CD8-positive, alpha-beta memory T cell (primary cell): ENCODE results near the gene HOXA5. TPM values are rescaled to one million over a fixed set of nuclear protein-coding genes. Genes with fewer than 3 reads are reported as not detected.
A peak's percentile ranks its signal among the peaks of the same experiment; 100 is the strongest.

Experiments
- CTCF ChIA-PET: fragments of 350-600 bp; sonication (Branson Sonifier 250); formaldehyde crosslinking; loops from one replicate; lab custom pipeline; 2021; ENCODE audit warnings: antibody characterized with exemption; lab: Charles Lee
- POLR2A ChIA-PET: fragments of 350-600 bp; sonication (Branson Sonifier 250); formaldehyde crosslinking; loops from one replicate; lab custom pipeline; 2021; ENCODE audit warnings: antibody characterized with exemption; lab: Charles Lee
- DNase-seq, 5 donors: peaks; one replicate each; pipeline versions ENCODE4 v3.0.0 to v3.0.0-alpha.2; 2020 to 2022; ENCODE audit warnings: mixed read lengths in 1 of 5
- H3K27ac ChIP-seq: one replicate; pipeline ENCODE4 v1.7.0; 2013; ENCODE audit warnings: low read depth, mild to moderate bottlenecking, low read length, moderate library complexity
- H3K27me3 ChIP-seq: 2 replicates; pipeline ENCODE4 v1.7.0; 2013; ENCODE audit warnings: low read length, mild to moderate bottlenecking; ENCODE audit not compliant: insufficient read depth, poor library complexity, severe bottlenecking
- H3K36me3 ChIP-seq: 2 replicates; pipeline ENCODE4 v1.7.0; 2013; ENCODE audit warnings: mild to moderate bottlenecking, low read length, moderate library complexity; ENCODE audit not compliant: insufficient read depth
- H3K4me1 ChIP-seq: 2 replicates; pipeline ENCODE4 v1.7.0; 2013; ENCODE audit warnings: mild to moderate bottlenecking, low read length, moderate library complexity; ENCODE audit not compliant: insufficient read depth
- H3K4me3 ChIP-seq: 2 replicates; pipeline ENCODE4 v1.7.0; 2013; ENCODE audit warnings: mild to moderate bottlenecking, low read length
- H3K9me3 ChIP-seq: 2 replicates; pipeline ENCODE4 v1.7.0; 2013; ENCODE audit warnings: mild to moderate bottlenecking, low read length
- H3K27ac Mint-ChIP-seq, 8 donors: one replicate each; pipeline ENCODE4 v1.8.0; 2020 to 2021; ENCODE audit warnings: mixed read lengths in 8 of 8, mild to moderate bottlenecking in 6 of 8, inconsistent platforms in 3 of 8, moderate library complexity in 3 of 8
- H3K27me3 Mint-ChIP-seq, 2 donors: one replicate each; pipeline ENCODE4 v1.8.0; 2020 to 2021; ENCODE audit warnings: mixed read lengths in 2 of 2, mild to moderate bottlenecking in 1 of 2, moderate library complexity in 1 of 2
- H3K36me3 Mint-ChIP-seq, 3 donors: one replicate each; pipeline ENCODE4 v1.8.0; 2020 to 2021; ENCODE audit warnings: mixed read lengths in 3 of 3, inconsistent platforms in 1 of 3, mild to moderate bottlenecking in 1 of 3
- H3K4me1 Mint-ChIP-seq, 3 donors: one replicate each; pipeline ENCODE4 v1.8.0; 2020 to 2021; ENCODE audit warnings: mixed read lengths in 3 of 3, inconsistent platforms in 1 of 3, mild to moderate bottlenecking in 1 of 3
- H3K4me3 Mint-ChIP-seq, 7 donors: one replicate each; pipeline ENCODE4 v1.8.0; 2020 to 2021; ENCODE audit warnings: mixed read lengths in 7 of 7, mild to moderate bottlenecking in 6 of 7, moderate library complexity in 4 of 7, inconsistent platforms in 2 of 7
- H3K9me3 Mint-ChIP-seq, 5 donors: one replicate each; pipeline ENCODE4 v1.8.0; 2020 to 2022; ENCODE audit warnings: mixed read lengths in 5 of 5, mild to moderate bottlenecking in 3 of 5, moderate library complexity in 2 of 5, inconsistent platforms in 1 of 5
- polyA plus RNA-seq: library from polyadenylated mRNA; unstranded; fragments of 300-500 nt; fragmentation: Illumina TruSeq; gene quantifications from one replicate; pipeline ENCODE4 v1.2.3, GENCODE V29; 2021
- total RNA-seq, 2 experiments: library from RNA; stranded (reverse); gene quantifications; one replicate each; pipeline ENCODE4 v1.2.3, GENCODE V29; 2021

Gene HOXA5
- total and polyA plus RNA-seq, 3 experiments from 2014 or later: not detected

- Mint-ChIP-seq H3K4me1 (peaks cover 19 to 34% (median 24%) of the 10 kb centered on the region in 3 donors), H3K9me3 (peaks cover 0 to 10% (median under 1%) of the 10 kb centered on the region in 5 donors), H3K4me3 (peak overlapping the region in 6 of 7 donors; percentile 8 to 71 (median 41)), H3K27me3 (peaks cover 89 to 90% of the 10 kb centered on the region in 2 donors), H3K27ac (peak overlapping the region in 4 of 8 donors; percentile 57 to 83 (median 68)), H3K36me3 (no peaks in the 10 kb centered on the region)
- Histone ChIP-seq H3K4me1 (peaks cover 33% of the 10 kb centered on the region), H3K9me3 (no peaks in the 10 kb centered on the region), H3K27me3 (peaks cover 93% of the 10 kb centered on the region), H3K27ac (no peak overlapping the region), H3K4me3 (no peak overlapping the region), H3K36me3 (no peaks in the 10 kb centered on the region)
- CTCF ChIA-PET: interaction anchor here (0.9 to 1.8 kb wide), 6 partner anchors 9 to 485 kb away, joined by 3 to 5 read pairs (median 4); partner anchors contain the start of genes HOXA3 and HOXA7
- peak in 1 of 5 donors; percentile 37 for DNase-seq
- POLR2A ChIA-PET: interaction anchor here (0.6 kb wide), 1 partner anchor 18 kb away, joined by 4 read pairs; the partner anchor contains the start of gene HOXA11
These were observed 23.3 kb upstream of the HOXA5 start for GRCh38 chr7:27166531-27167505.

GRCh38 chr7:27165996-27166530 is 22.6 kb upstream of the HOXA5 start:
- H3K9me3 ChIP-seq: no peaks in the 10 kb centered on the region
- no peaks in the 10 kb centered on the region for H3K36me3 ChIP-seq
- peaks cover 29% of the 10 kb centered on the region for H3K4me1 ChIP-seq
- Mint-ChIP-seq H3K27me3 (peaks cover 85% of the 10 kb centered on the region in 2 donors), H3K4me3 (peak overlapping the region; percentile 54 to 82 (median 67)), H3K4me1 (peaks cover 15 to 31% (median 20%) of the 10 kb centered on the region in 3 donors), H3K36me3 (no peaks in the 10 kb centered on the region), H3K9me3 (peaks cover 0 to 9% (median 0%) of the 10 kb centered on the region in 5 donors), H3K27ac (peak overlapping the region in 4 of 8 donors; percentile 15 to 83 (median 60))
- CTCF ChIA-PET: interaction anchor here (0.7 to 1.8 kb wide), 7 partner anchors 9 to 485 kb away, joined by 3 to 5 read pairs (median 4); partner anchors contain the start of genes HOXA3 and HOXA7
- no peak overlapping the region for H3K4me3 ChIP-seq
- POLR2A ChIA-PET: no interaction called here
- peak in 1 of 5 donors; percentile 34 for DNase-seq
- H3K27ac ChIP-seq: no peak overlapping the region
- peaks cover 91% of the 10 kb centered on the region for H3K27me3 ChIP-seq

- peaks cover 0 to 9% (median 0%) of the 10 kb centered on the region in 5 donors for H3K9me3 Mint-ChIP-seq
- DNase-seq: no peak
- Histone ChIP-seq H3K4me1 (peaks cover 31% of the 10 kb centered on the region), H3K9me3 (no peaks in the 10 kb centered on the region), H3K27ac (no peak within 1 kb of the TSS), H3K36me3 (no peaks in the 10 kb centered on the region), H3K4me3 (no peak within 1 kb of the TSS), H3K27me3 (peaks cover 87% of the 10 kb centered on the region)
- H3K27me3 Mint-ChIP-seq: peaks cover 80 to 82% of the 10 kb centered on the region in 2 donors
- peak within 1 kb of the TSS in 5 of 8 donors; percentile 41 to 83 (median 57) for H3K27ac Mint-ChIP-seq
- peaks cover 17 to 34% (median 23%) of the 10 kb centered on the region in 3 donors for H3K4me1 Mint-ChIP-seq
- H3K4me3 Mint-ChIP-seq: peak within 1 kb of the TSS; percentile 54 to 82 (median 68)
- POLR2A ChIA-PET: no interaction called here
- H3K36me3 Mint-ChIP-seq: no peaks in the 10 kb centered on the region
- CTCF ChIA-PET: interaction anchor here (0.7 to 5.6 kb wide), 6 partner anchors 8 to 483 kb away, joined by 3 to 71 read pairs (median 4); partner anchors contain the start of genes HOXA3 and HOXA7
These were observed 21.9 kb upstream of the HOXA5 start, which contains the start of gene HOXA9 for GRCh38 chr7:27165089-27165995. Gene HOXA9, minus strand, starts transcription at chr7:27165537. Its CDS starts 80 bp downstream, at chr7:27165457.

- ChIA-PET POLR2A (no interaction called here), CTCF (interaction anchor here (5.6 kb wide), 1 partner anchor 13 kb away, joined by 71 read pairs; the partner anchor contains the start of gene HOXA3)
- Histone ChIP-seq H3K4me1 (peaks cover 32% of the 10 kb centered on the region), H3K36me3 (no peaks in the 10 kb centered on the region), H3K4me3 (no peak overlapping the region), H3K27me3 (peaks cover 87% of the 10 kb centered on the region), H3K9me3 (no peaks in the 10 kb centered on the region), H3K27ac (no peak overlapping the region)
- H3K27ac Mint-ChIP-seq: peak overlapping the region in 2 of 8 donors; percentile 21 to 41
- H3K9me3 Mint-ChIP-seq: peaks cover 0 to 8% (median 0%) of the 10 kb centered on the region in 5 donors
- H3K36me3 Mint-ChIP-seq: no peaks in the 10 kb centered on the region
- H3K4me1 Mint-ChIP-seq: peaks cover 23 to 36% (median 26%) of the 10 kb centered on the region in 3 donors
- peaks cover 83 to 84% of the 10 kb centered on the region in 2 donors for H3K27me3 Mint-ChIP-seq
- peak overlapping the region; percentile 13 to 76 (median 47) for H3K4me3 Mint-ChIP-seq
- DNase-seq: no peak
These were observed 21.0 kb upstream of the HOXA5 start for GRCh38 chr7:27164367-27165088.

GRCh38 chr7:27164045-27164366 is 20.5 kb upstream of the HOXA5 start:
- Histone ChIP-seq H3K27ac (no peak overlapping the region), H3K36me3 (no peaks in the 10 kb centered on the region), H3K4me1 (peaks cover 32% of the 10 kb centered on the region), H3K9me3 (no peaks in the 10 kb centered on the region), H3K4me3 (no peak overlapping the region), H3K27me3 (peaks cover 88% of the 10 kb centered on the region)
- ChIA-PET CTCF (interaction anchor here (5.6 kb wide), 1 partner anchor 13 kb away, joined by 71 read pairs; the partner anchor contains the start of gene HOXA3), POLR2A (no interaction called here)
- H3K9me3 Mint-ChIP-seq: peaks cover 0 to 7% (median 0%) of the 10 kb centered on the region in 5 donors
- peaks cover 23 to 34% (median 26%) of the 10 kb centered on the region in 3 donors for H3K4me1 Mint-ChIP-seq
- peak overlapping the region in 3 of 8 donors; percentile 5 to 41 (median 21) for H3K27ac Mint-ChIP-seq
- no peaks in the 10 kb centered on the region for H3K36me3 Mint-ChIP-seq
- peak overlapping the region in 5 of 7 donors; percentile 13 to 37 (median 32) for H3K4me3 Mint-ChIP-seq
- DNase-seq: no peak
- peaks cover 86 to 88% of the 10 kb centered on the region in 2 donors for H3K27me3 Mint-ChIP-seq

- Mint-ChIP-seq H3K27ac (peak overlapping the region in 5 of 8 donors; percentile 5 to 41 (median 21)), H3K9me3 (peaks cover 0 to 4% (median 0%) of the 10 kb centered on the region in 5 donors), H3K27me3 (peaks cover 86 to 88% of the 10 kb centered on the region in 2 donors), H3K4me1 (peaks cover 23 to 34% (median 25%) of the 10 kb centered on the region in 3 donors), H3K36me3 (no peaks in the 10 kb centered on the region), H3K4me3 (peak overlapping the region in 3 of 7 donors; percentile 23 to 37 (median 32))
- no peak overlapping the region for H3K4me3 ChIP-seq
- no peaks in the 10 kb centered on the region for H3K36me3 ChIP-seq
- H3K27ac ChIP-seq: no peak overlapping the region
- peaks cover 32% of the 10 kb centered on the region for H3K4me1 ChIP-seq
- ChIA-PET POLR2A (no interaction called here), CTCF (interaction anchor here (1.0 to 5.6 kb wide), 8 partner anchors 8 to 798 kb away, joined by 3 to 71 read pairs (median 20); partner anchors contain the start of genes HOXA11 and HOXA3)
- peak in 1 of 5 donors; percentile 39 for DNase-seq
- no peaks in the 10 kb centered on the region for H3K9me3 ChIP-seq
- H3K27me3 ChIP-seq: peaks cover 88% of the 10 kb centered on the region
These were observed 20.0 kb upstream of the HOXA5 start for GRCh38 chr7:27163288-27164044.
